ENCODE data around the gene ATP9A. TPM values are rescaled to one million over a fixed set of nuclear protein-coding genes. Genes with fewer than 3 reads are reported as not detected.

The ATP9A gene
- total and polyA plus RNA-seq, 4 donors: 2.4 to 16.7 (median 9.9) TPM

GRCh38 chr20:51791626-51792025 lies 23.4 kb upstream of the ATP9A start:
- Histone ChIP-seq H3K9me3 (ENCODE audit: control insufficient read depth in 4 of 4, low read length in 3 of 4) (no peaks in the 10 kb centered on the region), H3K4me1 (ENCODE audit: control insufficient read depth in 4 of 4, insufficient read depth in 4 of 4, low read length in 3 of 4) (no peaks in the 10 kb centered on the region), H3K27me3 (ENCODE audit: control insufficient read depth in 4 of 4, insufficient read depth in 4 of 4, low read length in 3 of 4) (no peaks in the 10 kb centered on the region), H3K36me3 (ENCODE audit: control insufficient read depth in 4 of 4, insufficient read depth in 3 of 4, low read depth in 1 of 4, low read length in 3 of 4) (peaks cover 0 to 5% (median 0%) of the 10 kb centered on the region in 4 donors), H3K9ac (ENCODE audit: low read depth in 1 of 2, low read length in 2 of 2) (no peak overlapping the region), H3K27ac (ENCODE audit: low read depth in 1 of 2, low read length in 2 of 2) (no peak overlapping the region), H3K4me3 (ENCODE audit: low read depth in 1 of 3, low read length in 3 of 3) (no peak overlapping the region)
- no peak for DNase-seq (ENCODE audit: low spot score)
- WGBS: 93% methylated on average over 13 of the region's 13 CpGs
- TF ChIP-seq TAF1 (conservative IDR thresholded peaks at IDR 0.05) (no peak), JUND (IDR thresholded peaks at IDR 0.05) (no peak), NR2F2 (IDR thresholded peaks at IDR 0.05) (no peak), HNF4G (IDR thresholded peaks at IDR 0.05) (no peak), GABPA (IDR thresholded peaks at IDR 0.05 in 1 of 2, conservative IDR thresholded peaks at IDR 0.05 in 1 of 2) (no peak), FOXA1 (IDR thresholded peaks at IDR 0.05) (no peak), YY1 (IDR thresholded peaks at IDR 0.05) (no peak), RXRA (IDR thresholded peaks at IDR 0.05) (no peak)

GRCh38 chr20:51790256-51790655 lies 22.1 kb upstream of the ATP9A start:
- Histone ChIP-seq H3K4me1 (ENCODE audit: control insufficient read depth in 4 of 4, insufficient read depth in 4 of 4, low read length in 3 of 4) (no peaks in the 10 kb centered on the region), H3K4me3 (ENCODE audit: low read depth in 1 of 3, low read length in 3 of 3) (no peak overlapping the region), H3K9ac (ENCODE audit: low read depth in 1 of 2, low read length in 2 of 2) (no peak overlapping the region), H3K36me3 (ENCODE audit: control insufficient read depth in 4 of 4, insufficient read depth in 3 of 4, low read depth in 1 of 4, low read length in 3 of 4) (peaks cover 0 to 5% (median 0%) of the 10 kb centered on the region in 4 donors), H3K27ac (ENCODE audit: low read depth in 1 of 2, low read length in 2 of 2) (no peak overlapping the region), H3K9me3 (ENCODE audit: control insufficient read depth in 4 of 4, low read length in 3 of 4) (no peaks in the 10 kb centered on the region), H3K27me3 (ENCODE audit: control insufficient read depth in 4 of 4, insufficient read depth in 4 of 4, low read length in 3 of 4) (no peaks in the 10 kb centered on the region)
- no peak for DNase-seq (ENCODE audit: low spot score)
- no peak for TF ChIP-seq TAF1 (conservative IDR thresholded peaks at IDR 0.05)
- no peak for TF ChIP-seq CTCF (IDR thresholded peaks at IDR 0.05; ENCODE audit: low read depth, low read length, missing input control)
- TF ChIP-seq HNF4A (conservative IDR thresholded peaks at IDR 0.05): no peak
- TF ChIP-seq JUND (IDR thresholded peaks at IDR 0.05): no peak
- no peak for TF ChIP-seq ZBTB33 (IDR thresholded peaks at IDR 0.05)
- no peak for TF ChIP-seq RXRA (IDR thresholded peaks at IDR 0.05)
- no peak for TF ChIP-seq EGR1 (IDR thresholded peaks at IDR 0.05; ENCODE audit: low read depth in 2 of 2)
- TF ChIP-seq YY1 (IDR thresholded peaks at IDR 0.05): no peak
- no peak for TF ChIP-seq HNF4G (IDR thresholded peaks at IDR 0.05)
- TF ChIP-seq MAX (IDR thresholded peaks at IDR 0.05): no peak
- TF ChIP-seq RAD21 (IDR thresholded peaks at IDR 0.05): no peak
- no peak for TF ChIP-seq REST (IDR thresholded peaks at IDR 0.05)
- no peak for TF ChIP-seq FOXA2 (IDR thresholded peaks at IDR 0.05)
- TF ChIP-seq SP1 (IDR thresholded peaks at IDR 0.05): no peak
- TF ChIP-seq FOXA1 (IDR thresholded peaks at IDR 0.05): no peak
- TF ChIP-seq GABPA (IDR thresholded peaks at IDR 0.05 in 1 of 2, conservative IDR thresholded peaks at IDR 0.05 in 1 of 2): no peak
- WGBS: 93% methylated on average over 17 of the region's 17 CpGs

Data from liver (tissue), 9 donors.